GM18867 (cell line): Measurements from ENCODE around the gene RNF214.
"Not testable (repeated sequence)": the region's sequence is repeated elsewhere in the genome, so short reads cannot be mapped to it uniquely, and the experiment has no call there.

Source experiments
- ATAC-seq: cut with Tn5 transposase; IDR thresholded peaks from one replicate; pipeline ENCODE4 v1.9.1; 2021; ENCODE audit warnings: mild to moderate bottlenecking, moderate library complexity; ENCODE audit not compliant: unreplicated experiment

The RNF214 gene

DNA sequence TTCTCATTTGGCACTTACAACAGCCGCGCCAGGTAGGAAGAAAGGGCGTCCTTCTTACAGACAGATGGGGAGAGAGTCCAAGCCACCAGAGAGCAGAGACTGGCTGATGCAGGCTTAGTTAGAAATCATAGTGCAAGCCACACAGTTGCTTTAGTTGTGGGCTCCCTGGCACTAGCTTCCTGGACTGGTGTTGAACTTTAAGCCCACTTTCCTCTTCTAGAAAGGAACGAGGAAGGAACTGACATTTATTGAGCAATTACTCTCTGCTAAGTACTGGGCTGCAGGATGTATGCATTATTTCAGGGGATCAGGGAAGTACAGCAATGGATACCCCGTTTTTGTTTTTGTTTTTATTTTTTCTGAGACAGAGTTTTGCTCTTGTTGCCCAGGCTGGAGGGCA, 80.6 kb downstream of the RNF214 start:
- no peak for ATAC-seq

DNA sequence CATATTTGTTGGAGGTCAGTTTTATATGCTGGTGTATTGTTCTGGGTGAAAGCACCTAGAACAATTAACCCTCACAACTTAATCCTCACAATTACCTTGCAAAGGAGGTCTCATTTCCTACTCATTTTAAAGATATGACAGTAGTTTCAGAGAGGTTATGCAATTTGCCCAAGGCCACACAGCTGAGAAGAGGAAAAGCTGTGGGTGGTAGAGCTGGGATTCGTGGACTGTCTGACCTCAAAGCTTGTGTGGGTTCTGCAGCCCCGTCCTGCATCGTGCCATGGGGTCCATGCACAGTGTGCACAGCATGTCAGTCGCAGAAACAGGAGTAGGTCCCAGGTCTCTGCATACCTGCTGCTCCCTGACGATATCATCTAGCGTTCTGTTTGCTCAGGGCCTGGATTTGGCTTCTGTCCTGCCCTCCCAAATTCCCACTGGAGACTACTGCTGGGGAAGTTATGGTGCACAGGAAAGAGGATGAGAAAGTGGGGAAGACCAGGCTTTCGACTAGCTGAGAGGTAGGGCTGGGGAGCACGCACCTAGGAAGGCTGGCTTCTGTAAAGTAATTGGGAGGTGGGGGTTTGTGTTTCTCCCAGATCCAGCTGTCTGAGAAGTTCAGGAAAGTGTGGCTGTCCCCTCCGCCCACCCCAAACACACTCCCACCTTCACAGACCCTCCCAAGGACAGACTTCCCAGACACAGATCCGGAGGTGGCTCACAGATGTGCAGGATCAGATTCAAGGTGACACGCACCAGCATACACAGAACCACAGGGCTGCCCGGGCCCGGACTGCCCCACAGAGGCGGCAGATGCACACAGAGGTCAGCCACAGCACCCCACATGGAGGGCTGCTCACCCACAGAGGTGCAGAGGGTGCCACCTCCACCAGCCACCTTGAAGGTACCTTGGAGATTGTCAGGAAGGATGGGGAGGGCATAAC, 81.6 kb downstream of the RNF214 start:
- no peak for ATAC-seq

DNA sequence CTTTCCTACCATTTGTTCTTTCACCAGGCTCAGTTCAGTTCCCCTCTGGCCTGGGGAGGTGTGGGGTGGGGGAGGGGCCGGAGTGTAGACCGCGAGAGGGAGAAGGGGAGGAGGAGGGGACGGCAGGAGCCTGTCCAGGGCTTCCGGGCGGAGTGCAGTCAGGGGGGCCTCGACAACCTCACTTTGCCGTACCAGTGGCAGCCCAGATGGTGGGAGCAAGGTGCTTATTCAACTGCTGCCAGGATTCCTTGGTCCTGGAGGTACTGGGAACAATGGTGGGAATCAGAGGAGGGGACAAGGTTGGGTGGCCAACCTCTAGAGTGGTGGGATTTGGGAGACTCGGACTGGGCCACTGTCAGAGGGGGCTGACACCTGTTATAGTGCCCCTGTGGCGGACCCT, 82.4 kb downstream of the RNF214 start:
- no peak for ATAC-seq

DNA sequence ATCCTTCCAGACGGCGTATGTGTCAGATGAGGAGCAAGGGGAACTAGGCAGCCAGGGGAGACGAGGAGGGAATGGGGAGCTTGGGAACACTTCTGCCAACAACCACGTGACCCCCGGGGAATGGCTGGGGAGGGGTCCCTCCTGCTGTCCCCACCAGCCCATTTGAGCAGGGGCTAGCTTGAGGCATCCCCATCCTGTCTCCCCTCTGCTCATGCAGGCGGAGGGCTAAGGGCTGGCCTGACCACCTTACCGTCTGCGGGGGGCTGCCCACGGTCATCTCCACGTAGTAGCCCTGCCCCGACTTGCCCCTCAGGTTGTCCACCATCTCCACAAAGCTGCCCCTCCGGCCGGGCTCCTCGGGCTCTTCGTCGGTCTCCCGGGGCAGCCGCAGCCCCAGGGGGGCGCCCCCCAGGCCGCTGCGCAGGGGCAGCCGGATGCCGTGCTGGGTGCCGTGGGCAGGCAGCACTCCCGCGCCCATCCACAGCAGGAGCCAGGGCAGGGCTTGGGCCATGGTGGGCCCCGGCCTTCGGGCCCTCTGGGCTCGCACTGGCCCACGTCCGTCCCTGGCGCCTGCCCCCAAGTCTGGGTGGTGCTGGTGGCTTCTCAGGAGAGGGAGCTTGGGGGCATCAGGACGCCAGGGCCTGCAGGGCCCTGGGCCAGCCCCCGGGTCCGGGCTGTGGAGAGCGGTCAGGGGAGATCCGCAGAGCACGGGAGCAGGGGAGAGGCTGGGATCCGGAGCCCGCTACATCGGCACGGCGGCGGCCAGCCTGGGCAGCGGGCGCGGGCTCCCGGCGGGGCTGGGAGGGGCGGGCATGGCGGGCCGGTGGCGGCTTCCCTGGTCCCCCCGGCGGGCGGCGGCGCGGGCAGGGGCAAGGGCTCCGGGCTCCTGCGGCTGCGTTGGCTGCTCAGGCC, 83.1 kb downstream of the RNF214 start:
- ATAC-seq: no peak

DNA sequence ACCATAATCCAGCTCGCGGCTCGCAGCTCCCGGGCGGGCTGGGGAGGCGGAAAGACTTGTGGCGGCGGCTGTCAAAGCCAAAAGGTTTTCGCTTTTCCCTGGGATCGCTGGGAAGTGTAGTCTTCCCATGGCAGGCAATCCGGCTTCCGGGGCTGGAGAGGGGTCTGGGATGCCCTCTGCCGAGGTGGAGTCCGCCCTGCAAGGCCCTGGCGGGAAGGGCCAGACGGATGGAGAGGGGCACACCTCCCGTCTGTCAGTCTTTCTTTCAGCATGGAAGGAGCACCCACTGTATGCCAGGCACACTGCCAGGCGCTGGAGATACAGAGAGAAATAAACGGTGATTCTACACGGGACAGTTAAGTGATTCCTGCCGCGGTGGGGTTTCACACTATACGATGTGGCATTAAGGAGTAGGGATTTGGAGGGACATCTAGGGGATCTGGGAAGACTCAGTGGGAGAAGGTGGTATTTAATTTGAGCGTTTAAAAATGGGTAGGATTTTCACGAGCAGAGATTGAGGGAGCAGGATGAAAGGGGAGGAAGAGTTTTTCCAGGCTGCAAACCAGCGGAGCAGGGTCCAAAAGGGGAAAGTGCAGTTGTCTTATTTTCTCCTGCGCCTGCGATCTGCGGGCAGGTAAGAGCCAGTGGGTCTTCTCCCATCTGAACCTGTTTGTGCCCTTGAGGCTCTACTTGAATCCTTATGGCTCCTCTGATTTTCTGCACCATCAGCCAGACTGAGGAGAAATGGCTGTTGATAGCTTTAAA, 83.9 kb downstream of the RNF214 start, which contains the start of gene BACE1:
TSS of gene BACE1 (minus strand) at position 60 of the 765 bp plus-strand sequence. CDS start 461 bp downstream, outside the sequence.
- no peak for ATAC-seq

DNA sequence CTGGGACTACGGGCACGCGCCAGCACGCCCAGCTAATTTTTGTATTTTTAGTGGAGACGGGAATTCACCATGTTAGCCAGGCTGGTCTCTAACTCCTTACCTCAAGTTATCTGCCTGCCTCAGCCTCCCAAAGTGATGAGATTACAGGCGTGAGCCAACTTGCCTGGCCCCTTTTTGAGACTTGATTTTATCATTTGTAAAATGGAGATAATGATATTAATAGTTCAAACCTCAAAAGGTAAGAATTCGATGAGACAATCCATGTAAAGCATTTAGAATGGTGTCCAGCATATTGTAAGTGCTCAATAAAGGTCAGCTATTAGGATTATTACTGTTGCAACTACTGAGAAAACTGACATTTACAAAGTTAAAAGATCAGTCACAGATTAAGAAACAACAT, 86.3 kb downstream of the RNF214 start:
- ATAC-seq: no peak

DNA sequence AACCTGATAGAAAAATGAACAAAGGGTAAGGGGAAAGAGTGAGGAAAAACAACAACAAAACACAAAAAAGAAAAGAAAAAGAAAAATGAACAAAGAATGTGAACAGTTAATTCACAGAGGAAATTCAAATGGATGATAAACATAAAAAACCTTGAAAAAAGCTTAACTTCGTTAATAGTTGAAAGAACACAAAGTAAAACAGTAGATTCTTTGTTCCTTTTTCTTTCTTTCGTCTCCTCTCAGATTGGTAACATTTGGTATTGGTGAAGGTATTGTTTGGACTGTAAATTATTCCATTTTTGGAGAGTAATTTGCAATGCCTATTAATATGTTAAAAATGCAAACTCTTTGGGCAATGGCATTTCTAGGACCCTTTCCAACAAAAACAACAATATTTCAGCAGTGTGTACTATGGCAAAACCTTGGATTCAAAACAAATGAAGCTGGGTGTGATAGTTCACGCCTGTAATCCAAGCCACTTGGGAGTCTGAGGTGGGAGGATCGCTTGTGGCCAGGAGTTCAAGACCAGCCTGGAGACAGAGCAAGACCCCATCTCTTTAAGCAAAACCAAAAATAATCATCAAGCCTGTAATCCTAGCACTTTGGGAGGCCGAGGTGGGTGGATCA, 86.9 kb downstream of the RNF214 start:
- ATAC-seq: no peak

DNA sequence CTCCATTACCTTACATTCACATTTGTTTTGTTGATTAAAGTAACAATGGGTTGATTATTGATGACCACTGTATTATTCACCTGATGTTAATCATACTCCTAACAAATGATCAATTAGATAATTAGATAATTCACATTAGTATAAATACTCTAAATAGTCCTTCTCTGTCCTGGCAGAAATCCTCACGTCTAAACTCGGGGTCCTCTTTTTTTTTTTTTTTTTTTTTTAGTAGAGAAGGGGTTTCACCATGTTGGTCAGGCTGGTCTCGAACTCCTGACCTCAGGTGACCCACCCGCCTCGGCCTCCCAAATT, 94.7 kb downstream of the RNF214 start:
- ATAC-seq: not testable (repeated sequence)

DNA sequence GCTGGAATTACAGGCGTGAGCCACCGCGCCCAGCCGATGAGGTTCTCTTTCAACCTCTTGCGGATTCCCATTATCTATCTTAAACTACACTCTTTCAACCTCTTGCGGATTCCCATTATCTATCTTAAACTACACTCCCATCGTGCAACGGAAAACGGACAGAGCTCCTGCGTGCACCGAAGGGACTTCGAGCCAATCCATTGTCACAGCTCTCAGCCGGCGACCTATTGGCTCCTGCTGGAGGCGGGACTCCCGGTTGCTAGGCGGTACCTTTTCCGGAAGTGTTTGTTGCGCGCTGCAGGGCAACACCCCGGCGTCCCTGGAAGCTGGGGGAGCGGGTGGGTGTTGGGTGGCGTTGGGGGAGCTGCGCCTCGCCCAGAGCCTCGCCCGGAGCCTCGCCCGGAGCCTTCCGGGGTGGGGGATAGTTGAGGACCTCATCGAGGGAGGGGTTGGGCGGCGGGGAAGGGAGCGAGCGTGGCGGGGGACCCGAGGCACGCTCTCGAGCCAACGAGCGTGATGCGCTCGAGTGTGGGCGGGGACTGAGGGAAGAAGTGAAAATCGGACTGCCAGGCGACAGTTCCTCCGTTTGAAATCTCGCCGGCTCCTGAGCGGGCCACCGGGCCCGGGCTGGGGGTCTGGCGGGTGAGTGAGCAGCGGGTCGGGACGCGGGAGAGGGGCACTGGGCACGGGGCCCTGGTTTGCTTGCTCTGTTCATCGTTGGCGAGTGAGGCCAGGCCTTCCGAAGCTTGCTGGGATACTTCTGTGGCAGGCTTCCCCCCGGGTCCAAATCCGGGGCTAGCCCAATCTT, 95.3 kb downstream of the RNF214 start, which contains the start of gene CEP164:
TSS of gene CEP164 (plus strand) at position 288 of the 808 bp plus-strand sequence. CDS start 10,733 bp downstream, outside the sequence.
- ATAC-seq: peak; percentile 93

DNA sequence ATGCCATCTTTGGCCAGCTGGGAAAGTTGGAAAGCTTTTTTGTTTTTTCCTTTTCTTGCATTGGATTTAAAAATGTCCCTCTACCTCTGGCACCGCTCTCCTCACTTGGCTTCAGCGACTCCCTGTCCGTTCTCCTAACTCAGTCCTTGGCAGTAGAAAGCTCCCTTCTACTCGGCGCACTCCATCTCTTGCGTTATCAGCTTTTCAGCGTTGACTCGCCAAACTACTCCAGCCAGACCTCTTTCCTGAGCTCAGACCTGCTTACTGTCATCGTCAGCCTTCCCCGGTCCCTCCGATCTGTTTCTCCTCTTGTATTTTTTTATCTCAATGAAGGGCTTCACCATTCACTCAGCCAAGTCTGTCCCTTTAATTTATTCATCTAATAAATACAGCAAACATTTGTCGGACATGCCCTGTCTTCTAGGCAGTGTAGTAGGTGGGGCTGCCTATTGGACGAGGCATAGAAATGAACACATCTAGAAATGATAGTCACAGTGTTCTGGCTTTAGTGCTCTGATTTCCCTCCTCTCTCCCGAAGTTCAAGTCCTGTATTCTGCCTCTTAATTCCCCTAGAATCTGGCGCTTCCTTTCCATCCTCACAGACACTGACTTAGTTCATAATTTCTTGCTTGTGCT, 96.0 kb downstream of the RNF214 start:
- ATAC-seq: no peak

DNA sequence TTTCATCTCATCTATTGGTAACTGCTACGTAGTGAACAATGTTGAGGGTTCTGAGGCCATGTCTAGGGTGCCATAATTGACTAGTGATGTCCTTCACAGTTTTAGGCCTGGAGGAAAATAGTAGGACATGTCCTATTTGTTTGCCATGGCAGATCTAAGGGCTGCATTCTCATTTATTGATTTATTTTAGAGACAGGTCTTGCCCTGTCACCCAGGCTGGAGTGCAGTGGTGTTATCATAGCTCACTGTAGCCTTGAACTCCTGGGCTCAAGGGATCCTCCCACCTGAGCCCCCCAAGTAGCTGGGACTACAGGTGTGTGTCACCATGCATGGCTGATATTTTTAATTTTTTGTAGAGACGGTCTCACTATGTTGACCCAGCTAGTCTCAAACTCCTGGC, 100.4 kb downstream of the RNF214 start:
- no peak for ATAC-seq

DNA sequence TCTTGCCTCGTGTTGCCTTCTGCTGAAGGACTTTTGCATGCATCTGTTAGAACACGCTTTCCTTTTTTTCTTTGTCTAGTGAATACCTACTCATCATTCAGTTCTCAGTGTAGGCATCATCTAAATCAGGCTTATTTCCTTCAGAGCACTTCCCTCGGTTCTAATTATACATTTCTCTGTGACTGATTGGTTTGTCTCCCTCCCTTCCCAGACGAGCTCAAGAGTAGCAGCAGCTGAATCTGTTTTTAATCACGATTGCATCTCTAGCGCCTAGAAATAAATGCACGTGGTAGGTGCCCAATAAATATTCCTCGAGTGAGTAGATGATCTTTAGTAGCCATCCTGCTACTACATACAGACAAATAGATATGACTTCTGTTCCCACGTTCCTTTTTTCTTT, 101.4 kb downstream of the RNF214 start:
- no peak for ATAC-seq

DNA sequence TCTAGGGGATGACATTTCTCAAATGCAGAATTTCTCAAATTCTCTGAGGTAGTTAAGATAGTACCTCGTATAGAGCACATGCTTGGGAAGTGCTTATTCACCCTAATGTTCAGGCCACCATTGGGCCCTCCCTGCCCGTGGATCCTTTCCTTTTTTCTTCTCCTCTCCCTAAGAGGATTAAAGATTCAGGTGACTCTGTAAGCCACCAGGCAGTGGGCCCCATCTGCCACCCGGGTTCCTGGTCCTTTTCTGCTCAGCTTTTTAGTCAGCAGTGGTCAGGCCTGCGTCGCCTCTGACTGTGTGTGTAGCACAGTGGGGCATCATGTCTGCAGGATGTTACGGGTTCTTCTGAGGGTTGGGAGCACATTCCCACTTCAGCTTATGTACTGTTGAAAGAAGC, 102.4 kb downstream of the RNF214 start:
- ATAC-seq: no peak

DNA sequence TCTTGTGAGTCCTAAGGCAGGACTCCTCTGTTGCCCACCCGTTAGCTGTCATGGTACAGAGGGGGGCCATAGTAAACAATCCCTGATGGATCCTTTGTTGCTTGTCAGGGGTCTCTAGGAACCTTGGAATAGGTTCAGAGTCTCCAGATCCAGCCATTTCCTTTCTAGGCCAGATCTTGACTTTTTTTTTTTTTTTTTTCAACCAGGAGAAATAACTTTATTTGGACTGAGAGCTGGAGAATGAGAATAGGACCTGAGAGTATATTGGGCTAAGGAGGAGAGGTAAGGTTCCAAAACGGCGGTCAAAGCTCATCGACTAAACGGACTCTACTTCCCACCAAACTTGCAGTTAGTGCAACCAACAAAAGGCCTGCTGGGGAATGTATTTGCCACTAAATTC, 102.9 kb downstream of the RNF214 start:
- no peak for ATAC-seq
